H9 (cell line): ENCODE measurements around the gene TOMM70. TPM values are rescaled to one million over a fixed set of nuclear protein-coding genes. Genes with fewer than 3 reads are reported as not detected.
"Not testable (repeated sequence)": the region's sequence is repeated elsewhere in the genome, so short reads cannot be mapped to it uniquely, and the experiment has no call there.

Source experiments
- DNase-seq: peaks from one replicate; pipeline ENCODE4 v3.0.0-alpha.2; 2017
- H2AFZ ChIP-seq: one replicate; pipeline ENCODE4 v1.6.1; 2013; ENCODE audit warnings: mild to moderate bottlenecking, low read length, control low read depth, moderate library complexity
- H2AK5ac ChIP-seq: 2 replicates; pipeline ENCODE4 v1.6.1; 2013; ENCODE audit warnings: low read length, control low read depth, mixed read lengths; ENCODE audit not compliant: insufficient read length
- H2BK120ac ChIP-seq: one replicate; pipeline ENCODE4 v1.6.1; 2013; ENCODE audit warnings: low read depth, mild to moderate bottlenecking, low read length, control low read depth, inconsistent platforms; ENCODE audit not compliant: poor library complexity, severe bottlenecking
- H2BK12ac ChIP-seq: 2 replicates; pipeline ENCODE4 v1.6.1; 2013; ENCODE audit warnings: low read length, control low read depth, mixed read lengths, low read depth; ENCODE audit not compliant: insufficient read length
- H2BK15ac ChIP-seq: 2 replicates; pipeline ENCODE4 v1.6.1; 2013; ENCODE audit warnings: low read depth, low read length, control low read depth
- H2BK20ac ChIP-seq: one replicate; pipeline ENCODE4 v1.6.1; 2013; ENCODE audit warnings: low read depth, mild to moderate bottlenecking, low read length, control low read depth, inconsistent platforms; ENCODE audit not compliant: poor library complexity, severe bottlenecking
- H2BK5ac ChIP-seq: 2 replicates; pipeline ENCODE4 v1.6.1; 2013; ENCODE audit warnings: low read length, control low read depth, mixed read lengths; ENCODE audit not compliant: insufficient read length
- H3K14ac ChIP-seq: 2 replicates; pipeline ENCODE4 v1.6.1; 2013; ENCODE audit warnings: low read length, control low read depth; ENCODE audit not compliant: insufficient read depth
- H3K18ac ChIP-seq: 2 replicates; pipeline ENCODE4 v1.6.1; 2013; ENCODE audit warnings: low read depth, mild to moderate bottlenecking, mixed read lengths, low read length, control low read depth; ENCODE audit not compliant: insufficient read length
- H3K23ac ChIP-seq: 2 replicates; pipeline ENCODE4 v1.6.1; 2013; ENCODE audit warnings: low read length, control low read depth, mixed read lengths, low read depth; ENCODE audit not compliant: insufficient read length
- H3K23me2 ChIP-seq: 2 replicates; pipeline ENCODE4 v1.6.1; 2013; ENCODE audit warnings: low read depth, mild to moderate bottlenecking, mixed read lengths, low read length, control low read depth; ENCODE audit not compliant: insufficient read length, poor library complexity, severe bottlenecking
- H3K27ac ChIP-seq: 2 replicates; pipeline ENCODE4 v1.5.1; 2013; ENCODE audit warnings: low read length, control low read depth, mixed read lengths, low read depth; ENCODE audit not compliant: insufficient read length
- H3K27me3 ChIP-seq: 2 replicates; pipeline ENCODE4 v1.6.1; 2013; ENCODE audit warnings: low read length, control low read depth, inconsistent platforms; ENCODE audit not compliant: insufficient read depth
- H3K4ac ChIP-seq: 2 replicates; pipeline ENCODE4 v1.6.1; 2013; ENCODE audit warnings: low read depth, mild to moderate bottlenecking, control low read depth, inconsistent platforms, low read length, moderate library complexity
- H3K4me1 ChIP-seq: 2 replicates; pipeline ENCODE4 v1.6.1; 2013; ENCODE audit warnings: low read length, control low read depth, inconsistent platforms; ENCODE audit not compliant: insufficient read depth
- H3K4me2 ChIP-seq: 2 replicates; pipeline ENCODE4 v1.6.1; 2013; ENCODE audit warnings: low read length, control low read depth, mixed read lengths; ENCODE audit not compliant: insufficient read length, insufficient read depth
- H3K56ac ChIP-seq: 2 replicates; pipeline ENCODE4 v1.6.1; 2013; ENCODE audit warnings: low read depth, mild to moderate bottlenecking, mixed read lengths, low read length, control low read depth; ENCODE audit not compliant: insufficient read length
- H3K79me1 ChIP-seq: 2 replicates; pipeline ENCODE4 v1.6.1; 2013; ENCODE audit warnings: low read depth, mild to moderate bottlenecking, moderate library complexity, low read length, control low read depth, inconsistent platforms; ENCODE audit not compliant: insufficient read depth, poor library complexity, severe bottlenecking
- H3K79me2 ChIP-seq: 2 replicates; pipeline ENCODE4 v1.6.1; 2013; ENCODE audit warnings: low read length, control low read depth, inconsistent platforms; ENCODE audit not compliant: insufficient read depth
- H3K9ac ChIP-seq: 2 replicates; pipeline ENCODE4 v1.6.1; 2013; ENCODE audit warnings: low read length, control low read depth, mixed read lengths; ENCODE audit not compliant: insufficient read length; ENCODE audit errors: extremely low read depth
- H3K9me3 ChIP-seq: one replicate; pipeline ENCODE4 v1.6.1; 2013; ENCODE audit warnings: low read depth, low read length, inconsistent platforms; ENCODE audit not compliant: control insufficient read depth
- H3T11ph ChIP-seq: one replicate; pipeline ENCODE4 v1.6.1; 2013; ENCODE audit warnings: mild to moderate bottlenecking, low read length, control low read depth, inconsistent platforms
- H4K20me1 ChIP-seq: one replicate; pipeline ENCODE4 v1.6.1; 2013; ENCODE audit not compliant: control insufficient read depth, insufficient read length, insufficient read depth
- H4K5ac ChIP-seq: 2 replicates; pipeline ENCODE4 v1.6.1; 2013; ENCODE audit warnings: low read depth, mild to moderate bottlenecking, mixed read lengths, low read length, control low read depth; ENCODE audit not compliant: insufficient read length
- H4K8ac ChIP-seq: replicated peaks from 2 replicates; pipeline ENCODE4 v1.6.1; 2013; ENCODE audit warnings: low read length, control low read depth, mixed read lengths, low read depth; ENCODE audit not compliant: insufficient read length
- H4K91ac ChIP-seq: 2 replicates; pipeline ENCODE4 v1.6.1; 2013; ENCODE audit warnings: low read depth, mild to moderate bottlenecking, moderate library complexity, mixed read lengths, low read length, control low read depth; ENCODE audit not compliant: insufficient read length
- H3K27ac Mint-ChIP-seq, 3 experiments: 2 replicates in 2 of 3; 3 replicates in 1 of 3; pipeline ENCODE4 v1.8.0; 2020 to 2021; ENCODE audit warnings: mixed read lengths in 3 of 3, mild to moderate bottlenecking in 1 of 3, moderate library complexity in 1 of 3
- H3K27me3 Mint-ChIP-seq: 2 replicates; pipeline ENCODE4 v1.8.0; 2021; ENCODE audit warnings: low read depth, mild to moderate bottlenecking, moderate library complexity, mixed read lengths
- H3K36me3 Mint-ChIP-seq, 3 experiments: 2 replicates in 2 of 3; 3 replicates in 1 of 3; pipeline ENCODE4 v1.8.0; 2020 to 2021; ENCODE audit warnings: low read depth in 3 of 3, mixed read lengths in 3 of 3; ENCODE audit not compliant: insufficient read depth in 1 of 3
- H3K4me1 Mint-ChIP-seq, 2 experiments: 2 replicates each; pipeline ENCODE4 v1.8.0; 2020; ENCODE audit warnings: mixed read lengths in 2 of 2
- H3K4me3 Mint-ChIP-seq, 2 experiments: 2 replicates in 1 of 2; 3 replicates in 1 of 2; pipeline ENCODE4 v1.8.0; 2020 to 2021; ENCODE audit warnings: mild to moderate bottlenecking in 2 of 2, mixed read lengths in 2 of 2, moderate library complexity in 1 of 2
- H3K9me3 Mint-ChIP-seq, 2 experiments: 2 replicates in 1 of 2; 3 replicates in 1 of 2; pipeline ENCODE4 v1.8.0; 2020; ENCODE audit warnings: mild to moderate bottlenecking in 2 of 2, mixed read lengths in 2 of 2, moderate library complexity in 1 of 2
- CTCF ChIP-seq: fragments of 200-600 bp; sonication (generic); conservative IDR thresholded peaks from 3 replicates; pipeline ENCODE4 v1.8.0; 2021; ENCODE audit warnings: antibody characterized with exemption, mild to moderate bottlenecking
- WGBS: extraction: QIAGEN DNeasy Blood & Tissue Kit; methylation state at CpG from one replicate; pipeline ENCODE4 v1.1.7; 2013; ENCODE audit warnings: missing lambda C conversion rate, low lambda C conversion rate, mixed read lengths; ENCODE audit not compliant: insufficient read length; ENCODE audit errors: extremely low coverage; 5-methylcytosine and 5-hydroxymethylcytosine counted together
- total RNA-seq: library from RNA; stranded (reverse); gene quantifications from 2 replicates; pipeline ENCODE4 v1.2.1, GENCODE V29; 2021

TOMM70 gene
- total RNA-seq, 1 experiment from 2014 or later, result 53.0 TPM

- no peak for DNase-seq
- TF ChIP-seq CTCF, result no peak
- Histone ChIP-seq H3K23ac (no peak overlapping the region), H3K9me3 (no peaks in the 10 kb centered on the region), H3K79me2 (no peaks in the 10 kb centered on the region), H3K4ac (no peak overlapping the region), H2BK5ac (no peak overlapping the region), H2AFZ (no peak overlapping the region), H2BK20ac (no peak overlapping the region), H3K79me1 (no peaks in the 10 kb centered on the region), H3K27me3 (no peaks in the 10 kb centered on the region), H3K14ac (no peak overlapping the region), H3K4me2 (no peak overlapping the region), H3K18ac (no peak overlapping the region), H3K23me2 (peaks cover 5% of the 10 kb centered on the region), H4K91ac (no peak overlapping the region), H3K9ac (no peak overlapping the region), H2AK5ac (no peak overlapping the region), H2BK12ac (no peak overlapping the region), H3T11ph (no peak overlapping the region), H3K4me1 (no peaks in the 10 kb centered on the region), H4K8ac (no peak overlapping the region), H3K27ac (no peak overlapping the region), H2BK120ac (no peak overlapping the region), H3K56ac (no peak overlapping the region), H2BK15ac (no peak overlapping the region), H4K20me1 (no peaks in the 10 kb centered on the region), H4K5ac (no peak overlapping the region)
- peaks cover 0 to 4% of the 10 kb centered on the region in 2 experiments; a peak in 3 of 4 replicates for H3K4me1 Mint-ChIP-seq
- WGBS, result no CpG with 5 or more reads among the region's 4 CpGs
- peaks cover 8 to 23% (median 15%) of the 10 kb centered on the region in 3 experiments; a peak in 6 of 7 replicates for H3K36me3 Mint-ChIP-seq
- no peak overlapping the region for H3K27ac Mint-ChIP-seq
- peaks cover 8% of the 10 kb centered on the region for H3K27me3 Mint-ChIP-seq
- H3K9me3 Mint-ChIP-seq, result peaks cover 9 to 14% of the 10 kb centered on the region in 2 experiments
- H3K4me3 Mint-ChIP-seq, result no peak overlapping the region
Observed at GRCh38 chr3:100329800-100330489, 70.9 kb downstream of the TOMM70 start.

GRCh38 chr3:100327377-100327776, 73.5 kb downstream of the TOMM70 start:
- not testable (repeated sequence) for H2BK120ac ChIP-seq, H3K79me1 ChIP-seq, H2BK20ac ChIP-seq, H3K27me3 ChIP-seq, H3K14ac ChIP-seq, H4K20me1 ChIP-seq, H3K27ac Mint-ChIP-seq, H3T11ph ChIP-seq, H3K9me3 ChIP-seq, H3K23me2 ChIP-seq, H3K9ac ChIP-seq, H3K79me2 ChIP-seq, H2BK5ac ChIP-seq, H3K27ac ChIP-seq, H2BK15ac ChIP-seq, DNase-seq, H4K5ac ChIP-seq, H3K4me2 ChIP-seq, H3K23ac ChIP-seq, H3K27me3 Mint-ChIP-seq, H3K4me1 ChIP-seq, H3K4ac ChIP-seq, H2AK5ac ChIP-seq, H2BK12ac ChIP-seq, H3K4me1 Mint-ChIP-seq, H3K18ac ChIP-seq, H3K56ac ChIP-seq, H4K91ac ChIP-seq, H3K4me3 Mint-ChIP-seq, H4K8ac ChIP-seq, H2AFZ ChIP-seq
- WGBS, result no CpG with 5 or more reads among the region's 5 CpGs
- peaks cover 9 to 14% of the 10 kb centered on the region in 2 experiments for H3K9me3 Mint-ChIP-seq
- H3K36me3 Mint-ChIP-seq, result peaks cover 8 to 23% (median 15%) of the 10 kb centered on the region in 3 experiments; a peak in 6 of 7 replicates
